GM18858 (cell line): ENCODE measurements around the gene P2RX1.

ENCODE experiments used
- ATAC-seq: cut with Tn5 transposase; IDR thresholded peaks from one replicate; pipeline ENCODE4 v1.9.1; 2021; ENCODE audit not compliant: unreplicated experiment

The P2RX1 gene

GRCh38 chr17:3925684-3926485, 9.6 kb upstream of the P2RX1 start:
- no peak for ATAC-seq

- ATAC-seq, result no peak
Measured at GRCh38 chr17:3924512-3925350, 8.5 kb upstream of the P2RX1 start.

GRCh38 chr17:3923466-3924190, 7.4 kb upstream of the P2RX1 start:
- no peak for ATAC-seq

- ATAC-seq, result no peak
Measured at GRCh38 chr17:3922765-3923164, 6.5 kb upstream of the P2RX1 start.

- ATAC-seq, result no peak
Measured at GRCh38 chr17:3921502-3922319, 5.4 kb upstream of the P2RX1 start.

GRCh38 chr17:3921006-3921405, 4.7 kb upstream of the P2RX1 start:
- ATAC-seq, result no peak

GRCh38 chr17:3919123-3919624, 2.9 kb upstream of the P2RX1 start:
- no peak for ATAC-seq

GRCh38 chr17:3918372-3919122, 2.3 kb upstream of the P2RX1 start:
- no peak for ATAC-seq

GRCh38 chr17:3917391-3917931, 1.2 kb upstream of the P2RX1 start:
- no peak for ATAC-seq

- no peak for ATAC-seq
Measured at GRCh38 chr17:3916825-3917224, 560 bp upstream of the P2RX1 start.

- no peak for ATAC-seq
Measured at GRCh38 chr17:3915581-3915994, 677 bp downstream of the P2RX1 start.

GRCh38 chr17:3914312-3914670, 2.0 kb downstream of the P2RX1 start:
- ATAC-seq, result peak; percentile 41

- no peak for ATAC-seq
Measured at GRCh38 chr17:3913531-3914311, 2.5 kb downstream of the P2RX1 start.

GRCh38 chr17:3912827-3913226, 3.4 kb downstream of the P2RX1 start:
- no peak for ATAC-seq

- ATAC-seq, result peak; percentile 64
Measured at GRCh38 chr17:3911271-3912053, 4.8 kb downstream of the P2RX1 start.

GRCh38 chr17:3910420-3911270, 5.6 kb downstream of the P2RX1 start:
- no peak for ATAC-seq

- ATAC-seq, result no peak
Measured at GRCh38 chr17:3909257-3909656, 7.0 kb downstream of the P2RX1 start.
